HEK293T (cell line): ENCODE measurements around the gene CCDC201.

Experiments used
- CTBP1 ChIP-seq: fragments of 450-650 bp; IDR thresholded peaks from 2 replicates; pipeline ENCODE4 v1.6.1; 2016; ENCODE audit warnings: borderline replicate concordance
- SUZ12 ChIP-seq: fragments of 450-650 bp; IDR thresholded peaks from 2 replicates; pipeline ENCODE4 v1.6.1; 2016; ENCODE audit warnings: mild to moderate bottlenecking

DNA sequence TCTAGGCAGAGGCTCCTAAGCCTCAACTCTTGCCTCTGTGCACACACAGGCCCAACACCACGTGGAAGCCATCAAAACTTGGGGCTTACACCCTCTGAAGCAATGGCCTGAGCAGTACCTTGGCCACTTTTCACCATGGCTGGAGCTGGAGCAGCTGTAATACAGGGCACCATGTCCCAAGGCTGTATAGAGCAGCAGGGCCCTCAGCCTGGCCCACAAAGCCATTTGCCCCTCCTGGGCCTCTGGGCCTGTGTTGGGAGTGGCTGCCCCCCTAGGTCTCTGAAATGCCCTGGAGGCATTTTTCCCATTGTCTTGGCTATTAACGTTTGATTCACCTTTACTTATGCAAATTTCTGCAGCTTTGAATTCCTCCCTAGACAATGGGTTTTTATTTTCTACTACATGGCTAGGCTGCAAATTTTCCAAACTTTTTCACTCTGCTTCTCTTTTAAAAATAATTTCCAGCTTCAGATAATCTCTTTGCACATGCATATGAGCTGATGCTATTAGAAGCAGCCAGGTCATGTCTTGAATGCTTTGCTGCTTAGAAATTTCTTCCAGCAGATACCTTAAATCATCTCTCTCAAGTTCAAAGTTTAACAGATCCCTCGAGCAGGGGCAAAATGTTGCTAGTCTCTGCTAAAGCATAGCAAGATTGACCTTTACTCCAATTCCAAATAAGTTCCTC lies 5.7 kb upstream of the CCDC201 start:
- no peak for TF ChIP-seq SUZ12
- TF ChIP-seq CTBP1: no peak
